HepG2 (cell line): Measurements from ENCODE around the gene KCNK7. TPM values are rescaled to one million over a fixed set of nuclear protein-coding genes. Genes with fewer than 3 reads are reported as not detected.

ENCODE experiments used
- ATAD3A ChIP-seq: sonication (generic); formaldehyde crosslinking; IDR thresholded peaks from 2 replicates; pipeline ENCODE4 v1.4.0; 2020; ENCODE audit warnings: missing genetic modification reagents
- ATF7 ChIP-seq, 2 experiments: fragments of 450-650 bp in 1 of 2; sonication (generic) in 1 of 2; formaldehyde crosslinking in 1 of 2; IDR thresholded peaks; 2 replicates each; pipeline versions ENCODE4 v1.4.0 to v1.6.1; 2016 to 2020; ENCODE audit warnings: antibody characterized with exemption in 1 of 2, mild to moderate bottlenecking in 1 of 2, missing genetic modification reagents in 1 of 2
- BRD4 ChIP-seq: sonication (generic); formaldehyde crosslinking; IDR thresholded peaks from 2 replicates; pipeline ENCODE4 v1.4.0; 2020; ENCODE audit warnings: missing genetic modification reagents
- CEBPG ChIP-seq: IDR thresholded peaks from 2 replicates; pipeline ENCODE4 v1.6.1; 2016
- ELF4 ChIP-seq: sonication (generic); formaldehyde crosslinking; IDR thresholded peaks from 2 replicates; pipeline ENCODE4 v1.5.0; 2020; ENCODE audit warnings: missing genetic modification reagents, mild to moderate bottlenecking, moderate library complexity, borderline replicate concordance
- ERF ChIP-seq: IDR thresholded peaks from 2 replicates; pipeline ENCODE4 v1.6.1; 2018; ENCODE audit warnings: missing biosample characterization, missing genetic modification reagents
- HMG20A ChIP-seq: IDR thresholded peaks from 2 replicates; pipeline ENCODE4 v1.6.1; 2016; ENCODE audit warnings: borderline replicate concordance
- KDM3A ChIP-seq: IDR thresholded peaks from 2 replicates; pipeline ENCODE4 v1.6.1; 2018; ENCODE audit warnings: low read depth, missing compliant biosample characterization
- KDM6A ChIP-seq: IDR thresholded peaks from 2 replicates; pipeline ENCODE4 v1.6.1; 2016; ENCODE audit warnings: low read depth
- KLF16 ChIP-seq, 2 experiments: sonication (generic) in 1 of 2; formaldehyde crosslinking in 1 of 2; IDR thresholded peaks; 2 replicates each; pipeline versions ENCODE4 v1.6.1 to v1.8.0; 2016 to 2023; ENCODE audit warnings: missing genetic modification reagents in 2 of 2, missing compliant biosample characterization in 1 of 2
- POLR2A ChIP-seq, 2 experiments: IDR thresholded peaks; 2 replicates each; pipeline ENCODE4 v1.6.1; 2011; ENCODE audit warnings: low read depth in 2 of 2, low read length in 2 of 2, mild to moderate bottlenecking in 1 of 2, moderate library complexity in 1 of 2; ENCODE audit not compliant: insufficient read depth in 1 of 2
- POLR2G ChIP-seq: fragments of 200-400 bp; formaldehyde crosslinking; IDR thresholded peaks from 2 replicates; pipeline ENCODE4 v1.6.1; 2018; ENCODE audit warnings: mild to moderate bottlenecking, low read depth, low read length, moderate library complexity
- SAP130 ChIP-seq: IDR thresholded peaks from 2 replicates; pipeline ENCODE4 v1.6.1; 2016; ENCODE audit warnings: low read depth
- SRY ChIP-seq: sonication (generic); formaldehyde crosslinking; IDR thresholded peaks from 2 replicates; pipeline ENCODE4 v1.8.0; 2022; ENCODE audit warnings: mild to moderate bottlenecking, missing genetic modification reagents
- U2AF2 ChIP-seq: fragments of 200-400 bp; formaldehyde crosslinking; IDR thresholded peaks from 2 replicates; pipeline ENCODE4 v1.6.1; 2017; ENCODE audit warnings: low read depth, mild to moderate bottlenecking, low read length
- ZBTB21 ChIP-seq: sonication (generic); formaldehyde crosslinking; IDR thresholded peaks from 2 replicates; pipeline ENCODE4 v1.4.0; 2020; ENCODE audit warnings: missing genetic modification reagents
- ZNF280D ChIP-seq: sonication (generic); formaldehyde crosslinking; IDR thresholded peaks from 2 replicates; pipeline ENCODE4 v1.5.1; 2020; ENCODE audit warnings: mild to moderate bottlenecking, missing genetic modification reagents
- ZNF549 ChIP-seq: sonication (generic); formaldehyde crosslinking; IDR thresholded peaks from 2 replicates; pipeline ENCODE4 v1.5.0; 2020; ENCODE audit warnings: missing genetic modification reagents
- ZNF605 ChIP-seq: sonication (generic); formaldehyde crosslinking; IDR thresholded peaks from 2 replicates; pipeline ENCODE4 v1.8.0; 2022; ENCODE audit warnings: mild to moderate bottlenecking, missing genetic modification reagents
- ZNF639 ChIP-seq: conservative IDR thresholded peaks from 2 replicates; pipeline ENCODE4 v1.6.1; 2018; ENCODE audit warnings: missing genetic modification reagents
- ZNF770 ChIP-seq: sonication (generic); formaldehyde crosslinking; IDR thresholded peaks from 2 replicates; pipeline ENCODE4 v1.5.0; 2020; ENCODE audit warnings: mild to moderate bottlenecking, missing genetic modification reagents
- polyA plus RNA-seq, 8 experiments: library from polyadenylated mRNA; depleted of rRNA in 3 of 8; stranded (reverse) in 7 of 8; unstranded in 1 of 8; fragments of >200 nt; fragmentation: Illumina TruSeq in 4 of 8; extraction: Trizol in 4 of 8; gene quantifications; 2 replicates each; pipeline versions ENCODE4 v1.2.1 to v1.2.3, GENCODE V29; 2011 to 2016; ENCODE audit warnings: low read depth in 4 of 8, missing spikeins in 1 of 8, mixed read lengths in 1 of 8; ENCODE audit not compliant: insufficient read depth in 1 of 8
- total RNA-seq, 5 experiments: library from RNA; depleted of rRNA; stranded (reverse); fragments of >200 nt; fragmentation: Illumina TruSeq; extraction: Trizol; gene quantifications; 2 replicates each; pipeline ENCODE4 v1.2.3, GENCODE V29; 2016; ENCODE audit warnings: low read depth in 1 of 5
- TF ChIP-seq, protein P1 (sequence below): sonication (generic); formaldehyde crosslinking; IDR thresholded peaks from 2 replicates; pipeline ENCODE4 v1.8.1; 2023; ENCODE audit warnings: mild to moderate bottlenecking, missing genetic modification reagents

The KCNK7 gene
- total and polyA plus RNA-seq, 2 of the 13 experiments (the other 11 are each of a cell fraction or from before 2014, with no cell fraction given) = 0.11 TPM; not detected in 1

GRCh38 chr11:65557280-65558001 is 38.2 kb downstream of the KCNK7 start (continued):
- no peak for TF ChIP-seq ZNF280D (CRISPR knock-in tag)
- TF ChIP-seq ZNF549 = no peak
- 0 out of 2 replicates have a peak, but pooled peaks have one; percentile 64 for TF ChIP-seq ZNF639 (CRISPR knock-in tag)
- TF ChIP-seq KDM6A (CRISPR knock-in tag) = 0 out of 2 replicates have a peak, but pooled peaks have one; percentile 12
- peak; percentile 70; the same call in 1 of the 2 replicates for TF ChIP-seq ZNF605
- no peak for TF ChIP-seq BRD4 (CRISPR knock-in tag)
- TF ChIP-seq U2AF2 = 0 out of 2 replicates have a peak, but pooled peaks have one; percentile 51
- peak; percentile 56; the same call in 1 of the 2 replicates for TF ChIP-seq ZNF770 (CRISPR knock-in tag)
- peak; percentile 24; the same call in 1 of the 2 replicates for TF ChIP-seq CEBPG (CRISPR knock-in tag)
- no peak for TF ChIP-seq ATAD3A (CRISPR knock-in tag)
- peak in 1 of 2 experiments; percentile 61; a peak in 1 of 4 replicates for TF ChIP-seq KLF16 (CRISPR knock-in tag; IDR thresholded peaks at IDR 0.05)
- no peak for TF ChIP-seq ELF4 (CRISPR knock-in tag)
- TF ChIP-seq SRY (CRISPR knock-in tag) = 0 out of 2 replicates have a peak, but pooled peaks have one; percentile 59
- TF ChIP-seq, protein P1, sequence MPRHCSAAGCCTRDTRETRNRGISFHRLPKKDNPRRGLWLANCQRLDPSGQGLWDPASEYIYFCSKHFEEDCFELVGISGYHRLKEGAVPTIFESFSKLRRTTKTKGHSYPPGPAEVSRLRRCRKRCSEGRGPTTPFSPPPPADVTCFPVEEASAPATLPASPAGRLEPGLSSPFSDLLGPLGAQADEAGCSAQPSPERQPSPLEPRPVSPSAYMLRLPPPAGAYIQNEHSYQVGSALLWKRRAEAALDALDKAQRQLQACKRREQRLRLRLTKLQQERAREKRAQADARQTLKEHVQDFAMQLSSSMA (CRISPR knock-in tag) = 0 out of 2 replicates have a peak, but pooled peaks have one; percentile 28
- peak; percentile 47 for TF ChIP-seq ERF (CRISPR knock-in tag)
- peak; percentile 74 for TF ChIP-seq POLR2G
- TF ChIP-seq POLR2A (IDR thresholded peaks at IDR 0.05; ENCODE audit: insufficient read depth in 1 of 2, low read depth in 2 of 2, low read length in 2 of 2) = peak in 1 of 2 experiments; percentile 57; a peak in 1 of 4 replicates
- no peak for TF ChIP-seq HMG20A (CRISPR knock-in tag)
- TF ChIP-seq SAP130 = peak; percentile 75
- no peak for TF ChIP-seq ZBTB21 (CRISPR knock-in tag)
- 0 out of 2 replicates have a peak, but pooled peaks have one; percentile 23 for TF ChIP-seq KDM3A
- no peak for TF ChIP-seq ATF7 (IDR thresholded peaks at IDR 0.05)
- TF ChIP-seq ATF7 (CRISPR knock-in tag; IDR thresholded peaks at IDR 0.05) = no peak
